ENCODE results near the gene ANTXR2.

Gene ANTXR2

DNA sequence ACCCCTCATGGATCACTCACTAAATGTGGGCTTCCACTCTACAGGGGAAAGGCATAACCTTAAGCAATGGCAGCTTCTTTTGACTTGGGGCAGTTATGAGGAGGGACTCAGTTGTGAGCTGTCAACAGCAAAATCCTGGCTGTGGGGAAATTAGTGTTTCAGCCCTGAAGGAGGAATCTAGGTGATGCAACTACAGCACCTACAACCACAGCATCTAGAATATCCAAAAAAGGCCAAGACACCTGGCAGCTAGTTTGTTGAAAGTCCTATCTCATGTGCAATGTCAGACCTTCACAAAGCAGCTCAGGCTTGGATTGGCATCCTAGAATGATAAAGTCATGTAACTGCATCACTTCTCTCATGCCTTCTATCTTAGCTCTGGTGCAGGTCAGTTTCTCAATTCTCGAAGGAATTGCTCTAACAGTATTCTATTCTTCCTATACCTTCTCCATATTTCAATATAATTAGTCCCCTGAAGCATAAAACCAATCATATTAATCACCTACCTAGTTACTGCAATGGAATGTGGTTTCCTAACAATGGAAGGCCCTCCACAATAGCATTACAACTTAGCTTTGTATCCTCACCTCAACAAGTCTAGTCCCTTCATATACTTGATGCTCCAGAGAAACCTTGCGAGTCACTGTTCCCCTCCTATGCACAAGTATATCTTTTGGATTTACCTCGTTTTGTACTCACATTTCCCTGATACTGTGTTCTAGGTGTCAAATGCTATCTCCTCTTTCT, 5.5 kb upstream of the ANTXR2 start:
- Histone ChIP-seq H3K9me3 (ENCODE audit: control insufficient read depth in 2 of 2, low read length in 2 of 2) (no peaks in the 10 kb centered on the region), H3K36me3 (ENCODE audit: control insufficient read depth in 2 of 2, insufficient read depth in 2 of 2, low read length in 2 of 2) (no peaks in the 10 kb centered on the region), H3K4me3 (ENCODE audit: low read length in 2 of 2) (no peak overlapping the region), H3K9ac (ENCODE audit: low read length in 2 of 2) (no peak overlapping the region), H3K27me3 (ENCODE audit: control insufficient read depth in 1 of 2, insufficient read depth in 2 of 2, low read length in 2 of 2) (no peaks in the 10 kb centered on the region), H3K4me1 (ENCODE audit: control insufficient read depth, insufficient read depth, low read length) (no peaks in the 10 kb centered on the region), H3K27ac (ENCODE audit: low read length) (no peak overlapping the region)

DNA sequence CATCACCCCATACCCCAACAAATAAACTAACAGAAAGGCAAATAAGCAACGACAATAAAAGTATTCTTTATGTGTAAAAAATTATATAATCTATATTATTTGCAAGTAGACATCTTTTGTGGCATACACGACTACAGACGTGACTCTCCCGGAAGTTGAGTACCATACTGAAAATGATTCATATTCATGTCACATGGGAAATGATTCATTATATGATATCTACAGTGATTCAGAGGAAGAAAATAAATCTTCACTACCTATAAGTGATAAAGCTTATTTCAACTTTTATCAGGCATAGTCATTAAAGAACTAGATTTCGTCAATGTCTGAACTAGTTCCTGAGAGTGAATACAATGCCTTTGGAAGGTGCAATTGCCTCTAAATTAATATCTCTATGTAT, 4.6 kb upstream of the ANTXR2 start:
- Histone ChIP-seq H3K9ac (ENCODE audit: low read length in 2 of 2) (no peak overlapping the region), H3K27me3 (ENCODE audit: control insufficient read depth in 1 of 2, insufficient read depth in 2 of 2, low read length in 2 of 2) (no peaks in the 10 kb centered on the region), H3K4me3 (ENCODE audit: low read length in 2 of 2) (no peak overlapping the region), H3K36me3 (ENCODE audit: control insufficient read depth in 2 of 2, insufficient read depth in 2 of 2, low read length in 2 of 2) (no peaks in the 10 kb centered on the region), H3K4me1 (ENCODE audit: control insufficient read depth, insufficient read depth, low read length) (no peaks in the 10 kb centered on the region), H3K9me3 (ENCODE audit: control insufficient read depth in 2 of 2, low read length in 2 of 2) (no peaks in the 10 kb centered on the region), H3K27ac (ENCODE audit: low read length) (no peak overlapping the region)

DNA sequence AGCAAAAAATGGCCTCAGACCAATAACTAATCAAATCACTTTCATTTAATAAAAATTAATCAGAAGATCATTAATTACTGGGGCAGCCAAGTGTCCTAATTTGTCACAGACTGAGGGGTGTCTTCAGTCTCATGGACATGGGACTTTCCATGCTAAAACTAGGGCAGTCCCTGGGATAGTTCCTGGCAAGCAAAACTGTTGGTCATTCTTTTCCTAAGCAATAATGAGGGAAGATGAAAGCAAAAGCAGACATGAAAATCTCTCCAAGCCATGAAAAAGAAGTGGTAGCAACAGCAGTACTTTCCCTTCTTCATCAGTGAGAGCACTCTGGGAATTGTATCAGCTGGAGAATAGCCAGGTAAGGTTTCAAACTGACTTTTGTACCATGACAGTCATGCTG, 3.7 kb upstream of the ANTXR2 start:
- Histone ChIP-seq H3K9me3 (ENCODE audit: control insufficient read depth in 2 of 2, low read length in 2 of 2) (no peaks in the 10 kb centered on the region), H3K36me3 (ENCODE audit: control insufficient read depth in 2 of 2, insufficient read depth in 2 of 2, low read length in 2 of 2) (no peaks in the 10 kb centered on the region), H3K27me3 (ENCODE audit: control insufficient read depth in 1 of 2, insufficient read depth in 2 of 2, low read length in 2 of 2) (no peaks in the 10 kb centered on the region), H3K4me3 (ENCODE audit: low read length in 2 of 2) (peak overlapping the region in 1 of 2 donors; percentile 4), H3K4me1 (ENCODE audit: control insufficient read depth, insufficient read depth, low read length) (no peaks in the 10 kb centered on the region), H3K9ac (ENCODE audit: low read length in 2 of 2) (no peak overlapping the region), H3K27ac (ENCODE audit: low read length) (no peak overlapping the region)

DNA sequence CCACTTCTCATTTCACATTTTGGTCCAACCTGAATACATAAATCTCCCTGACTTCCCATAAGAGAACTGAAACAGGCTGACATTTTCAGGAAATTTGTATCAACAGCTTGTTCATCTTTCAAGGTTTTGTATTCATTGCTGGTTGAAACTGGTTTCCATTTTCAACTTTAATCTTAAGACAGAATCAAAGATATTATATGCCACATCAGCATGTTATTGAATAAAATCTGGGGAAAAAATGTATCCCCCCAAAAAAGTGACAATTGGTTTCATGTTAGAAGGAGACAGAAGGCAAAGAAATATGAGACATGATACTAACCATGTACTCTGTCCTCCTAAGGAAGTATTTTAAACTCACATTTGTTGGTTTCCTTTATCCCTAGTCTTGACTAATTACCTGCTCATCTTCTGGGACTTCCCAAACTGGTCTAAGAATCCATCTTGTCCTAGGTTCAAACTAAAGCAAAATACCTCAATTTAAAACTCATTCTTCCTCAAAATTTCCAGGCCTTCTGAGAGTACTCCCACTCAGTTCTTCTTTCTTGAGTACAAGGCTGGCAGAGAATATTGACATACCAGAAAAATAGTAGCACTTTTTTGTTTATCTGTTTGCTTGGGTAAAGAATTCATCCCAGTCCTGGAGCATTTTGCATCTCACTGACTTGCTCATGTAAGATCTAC, 3.1 kb upstream of the ANTXR2 start:
- Histone ChIP-seq H3K27me3 (ENCODE audit: control insufficient read depth in 1 of 2, insufficient read depth in 2 of 2, low read length in 2 of 2) (no peaks in the 10 kb centered on the region), H3K27ac (ENCODE audit: low read length) (no peak overlapping the region), H3K9ac (ENCODE audit: low read length in 2 of 2) (no peak overlapping the region), H3K9me3 (ENCODE audit: control insufficient read depth in 2 of 2, low read length in 2 of 2) (no peaks in the 10 kb centered on the region), H3K36me3 (ENCODE audit: control insufficient read depth in 2 of 2, insufficient read depth in 2 of 2, low read length in 2 of 2) (no peaks in the 10 kb centered on the region), H3K4me3 (ENCODE audit: low read length in 2 of 2) (no peak overlapping the region), H3K4me1 (ENCODE audit: control insufficient read depth, insufficient read depth, low read length) (no peaks in the 10 kb centered on the region)

DNA sequence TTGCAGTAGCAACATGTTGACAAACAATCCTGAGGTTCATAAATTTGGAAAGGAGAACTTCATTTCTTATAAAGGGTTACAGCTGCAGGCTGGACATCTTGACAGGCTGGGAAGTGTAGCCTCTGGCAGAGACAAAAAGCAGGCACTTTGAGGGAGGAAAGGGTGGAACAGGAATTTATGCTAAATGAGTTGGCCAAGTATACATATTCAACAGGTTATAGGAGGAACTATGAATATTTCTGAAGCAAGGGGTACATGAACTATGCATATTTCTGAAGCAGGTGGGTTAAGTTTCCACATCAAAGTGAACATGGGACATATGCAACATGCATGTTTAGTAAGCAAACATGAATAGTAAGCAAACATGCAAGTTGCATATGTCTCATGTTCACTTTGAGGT, 1.6 kb upstream of the ANTXR2 start:
- Histone ChIP-seq H3K27ac (ENCODE audit: low read length) (no peak overlapping the region), H3K36me3 (ENCODE audit: control insufficient read depth in 2 of 2, insufficient read depth in 2 of 2, low read length in 2 of 2) (no peaks in the 10 kb centered on the region), H3K4me3 (ENCODE audit: low read length in 2 of 2) (no peak overlapping the region), H3K9ac (ENCODE audit: low read length in 2 of 2) (no peak overlapping the region), H3K27me3 (ENCODE audit: control insufficient read depth in 1 of 2, insufficient read depth in 2 of 2, low read length in 2 of 2) (no peaks in the 10 kb centered on the region), H3K9me3 (ENCODE audit: control insufficient read depth in 2 of 2, low read length in 2 of 2) (no peaks in the 10 kb centered on the region), H3K4me1 (ENCODE audit: control insufficient read depth, insufficient read depth, low read length) (no peaks in the 10 kb centered on the region)

DNA sequence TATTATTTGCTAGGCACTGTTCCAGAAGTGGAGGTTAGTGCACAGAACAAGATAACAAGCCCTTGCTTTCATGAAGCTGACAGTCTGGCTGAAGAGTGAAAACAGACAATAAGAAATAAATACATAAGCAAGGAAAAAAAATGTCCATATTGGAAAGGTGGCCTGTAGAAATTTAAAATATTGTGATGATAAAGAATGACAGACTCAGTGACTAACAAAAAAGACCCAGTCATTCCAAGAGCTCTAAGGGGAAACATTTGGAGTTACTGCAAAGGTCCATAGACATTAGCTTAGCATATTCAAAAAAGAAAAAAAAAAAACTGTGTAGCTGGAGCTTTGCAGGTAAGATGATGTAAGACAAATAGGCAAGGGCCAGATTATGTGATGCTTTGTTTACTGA, 1.0 kb upstream of the ANTXR2 start:
- Histone ChIP-seq H3K4me1 (ENCODE audit: control insufficient read depth, insufficient read depth, low read length) (no peaks in the 10 kb centered on the region), H3K9ac (ENCODE audit: low read length in 2 of 2) (no peak overlapping the region), H3K9me3 (ENCODE audit: control insufficient read depth in 2 of 2, low read length in 2 of 2) (no peaks in the 10 kb centered on the region), H3K27ac (ENCODE audit: low read length) (peak overlapping the region; percentile 89), H3K36me3 (ENCODE audit: control insufficient read depth in 2 of 2, insufficient read depth in 2 of 2, low read length in 2 of 2) (peaks cover 0 to 3% of the 10 kb centered on the region in 2 donors), H3K27me3 (ENCODE audit: control insufficient read depth in 1 of 2, insufficient read depth in 2 of 2, low read length in 2 of 2) (no peaks in the 10 kb centered on the region), H3K4me3 (ENCODE audit: low read length in 2 of 2) (no peak overlapping the region)

DNA sequence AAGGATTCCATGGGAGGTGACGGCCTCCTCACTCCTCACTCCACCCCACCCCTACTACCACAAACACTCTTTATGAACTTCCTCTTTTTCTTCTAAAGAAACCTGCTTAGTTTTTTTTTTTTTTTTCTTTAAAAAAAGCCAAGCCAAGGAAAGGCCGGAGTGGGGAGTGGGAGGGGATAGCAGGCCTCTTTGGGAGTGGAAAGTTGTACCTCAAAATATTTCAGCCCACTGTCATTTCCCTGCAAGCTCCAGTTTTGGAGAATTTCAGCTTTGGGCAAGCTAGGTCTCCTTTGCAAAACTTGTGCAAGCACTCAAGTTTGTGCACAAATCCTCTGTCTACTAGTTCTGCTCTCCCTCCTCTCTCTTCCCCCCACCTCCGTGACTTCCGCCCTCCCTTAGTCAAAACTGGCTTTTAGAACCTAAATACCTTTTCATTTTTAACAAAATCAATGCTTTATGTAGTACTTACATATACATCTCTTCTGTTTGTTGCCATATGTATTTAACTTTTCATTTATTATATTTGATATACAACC, 512 bp upstream of the ANTXR2 start:
- H3K9me3 ChIP-seq (ENCODE audit: control insufficient read depth in 2 of 2, low read length in 2 of 2): no peaks in the 10 kb centered on the region
- H3K27ac ChIP-seq (ENCODE audit: low read length): peak overlapping the region; percentile 89
- H3K4me1 ChIP-seq (ENCODE audit: control insufficient read depth, insufficient read depth, low read length): no peaks in the 10 kb centered on the region
- H3K9ac ChIP-seq (ENCODE audit: low read length in 2 of 2): peak overlapping the region in 1 of 2 donors; percentile 78
- H3K36me3 ChIP-seq (ENCODE audit: control insufficient read depth in 2 of 2, insufficient read depth in 2 of 2, low read length in 2 of 2): peaks cover 0 to 6% of the 10 kb centered on the region in 2 donors
- peak overlapping the region; percentile 90 for H3K4me3 ChIP-seq (ENCODE audit: low read length in 2 of 2)
- H3K27me3 ChIP-seq (ENCODE audit: control insufficient read depth in 1 of 2, insufficient read depth in 2 of 2, low read length in 2 of 2): no peaks in the 10 kb centered on the region

DNA sequence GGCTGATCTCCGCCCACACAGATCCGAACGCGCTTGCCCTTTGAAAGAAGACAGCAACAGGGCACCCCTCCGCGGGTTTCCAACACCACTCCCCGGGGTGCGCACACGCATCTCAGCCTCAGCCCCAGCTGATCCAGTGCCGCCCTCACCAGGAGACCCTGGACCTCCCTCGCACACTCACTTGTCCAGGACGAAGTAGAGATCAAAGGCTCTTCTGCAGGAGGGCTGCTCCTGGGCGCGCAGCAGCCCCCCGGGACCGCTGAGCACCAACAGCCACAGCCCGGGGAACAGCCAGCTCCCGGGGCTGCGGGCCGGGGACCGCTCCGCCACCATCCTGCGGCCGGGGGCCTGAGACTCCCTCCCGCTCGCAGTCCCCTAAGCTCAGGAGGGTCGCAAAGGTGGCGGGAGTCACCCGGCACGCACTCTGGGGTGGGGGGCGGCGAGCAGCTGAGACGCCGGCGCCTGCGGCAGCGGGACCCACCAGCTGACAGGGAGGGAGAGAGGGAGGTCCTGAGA, 743 bp downstream of the ANTXR2 start:
- H3K9me3 ChIP-seq (ENCODE audit: control insufficient read depth in 2 of 2, low read length in 2 of 2): no peaks in the 10 kb centered on the region
- peak overlapping the region; percentile 78 to 86 for H3K9ac ChIP-seq (ENCODE audit: low read length in 2 of 2)
- H3K36me3 ChIP-seq (ENCODE audit: control insufficient read depth in 2 of 2, insufficient read depth in 2 of 2, low read length in 2 of 2): peaks cover 4 to 13% of the 10 kb centered on the region in 2 donors
- peak overlapping the region; percentile 89 for H3K27ac ChIP-seq (ENCODE audit: low read length)
- no peaks in the 10 kb centered on the region for H3K4me1 ChIP-seq (ENCODE audit: control insufficient read depth, insufficient read depth, low read length)
- peak overlapping the region; percentile 90 for H3K4me3 ChIP-seq (ENCODE audit: low read length in 2 of 2)
- H3K27me3 ChIP-seq (ENCODE audit: control insufficient read depth in 1 of 2, insufficient read depth in 2 of 2, low read length in 2 of 2): no peaks in the 10 kb centered on the region

DNA sequence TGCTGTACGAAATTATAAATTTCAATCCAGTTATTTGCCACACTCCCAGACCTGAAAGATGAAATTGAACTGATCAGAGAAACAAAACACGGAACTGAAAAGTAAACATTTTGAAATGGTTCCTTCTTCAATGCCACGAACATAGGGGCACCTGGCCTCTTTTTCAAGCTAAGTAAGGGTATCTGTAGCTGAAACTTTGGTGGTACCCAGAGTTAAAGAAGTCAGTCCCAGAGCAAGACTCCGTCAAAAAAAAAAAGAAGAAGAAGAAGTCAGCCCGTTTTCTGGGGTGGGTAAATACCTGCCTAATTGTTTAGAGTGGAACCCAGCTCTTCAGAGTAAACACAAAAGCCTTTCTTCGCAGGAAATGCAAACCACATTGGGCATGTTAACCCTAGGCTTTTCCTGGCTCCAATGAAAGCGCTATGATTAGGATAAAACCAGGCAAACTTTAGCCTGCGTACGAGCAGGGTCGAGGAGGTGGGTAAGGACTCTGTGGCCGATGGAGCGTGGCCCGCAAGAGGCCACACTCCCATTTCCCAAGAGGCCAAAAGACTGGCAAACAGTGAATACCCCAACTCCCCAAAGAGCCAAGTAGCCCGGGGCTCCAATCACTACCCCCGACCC, 1.3 kb downstream of the ANTXR2 start:
- H3K9me3 ChIP-seq (ENCODE audit: control insufficient read depth in 2 of 2, low read length in 2 of 2): no peaks in the 10 kb centered on the region
- H3K4me1 ChIP-seq (ENCODE audit: control insufficient read depth, insufficient read depth, low read length): peaks cover under 1% of the 10 kb centered on the region
- peak overlapping the region; percentile 78 to 86 for H3K9ac ChIP-seq (ENCODE audit: low read length in 2 of 2)

DNA sequence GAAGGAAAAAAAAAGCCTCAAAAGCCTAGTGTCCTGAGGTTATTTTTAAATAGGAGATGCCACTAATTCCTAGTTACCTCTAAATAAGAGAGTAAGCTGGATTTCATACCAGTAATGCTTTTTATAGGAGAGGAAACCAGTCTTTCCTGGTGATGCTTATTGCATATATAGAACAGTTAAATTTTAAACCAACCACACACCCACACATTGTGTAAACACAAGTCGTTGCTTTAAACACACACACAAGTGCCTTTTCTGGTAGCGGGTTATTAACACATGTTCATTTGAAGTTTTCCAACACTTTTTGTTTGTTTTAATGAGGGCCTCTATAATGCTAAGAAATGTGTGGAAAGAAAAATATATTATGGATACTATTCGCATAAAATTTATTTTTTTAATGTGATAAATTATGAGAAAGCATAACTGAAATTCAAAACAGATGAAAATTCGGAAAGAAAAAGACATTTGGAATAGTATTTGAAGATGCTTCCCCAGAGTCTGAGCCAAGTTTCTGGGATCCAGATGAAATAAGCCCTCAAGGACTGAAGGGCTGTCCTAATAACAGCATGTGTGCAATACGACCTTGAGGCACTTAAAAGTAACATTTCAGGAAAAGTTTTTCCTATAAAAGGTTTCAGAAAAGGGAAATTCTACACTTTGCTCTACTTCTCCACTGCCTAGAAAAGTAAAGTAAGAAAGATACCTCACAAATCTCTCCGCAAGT, 2.0 kb downstream of the ANTXR2 start:
- H3K4me3 ChIP-seq (ENCODE audit: low read length in 2 of 2): peak overlapping the region; percentile 90
- no peaks in the 10 kb centered on the region for H3K27me3 ChIP-seq (ENCODE audit: control insufficient read depth in 1 of 2, insufficient read depth in 2 of 2, low read length in 2 of 2)
- H3K27ac ChIP-seq (ENCODE audit: low read length): peak overlapping the region; percentile 89
- peaks cover 3% of the 10 kb centered on the region for H3K4me1 ChIP-seq (ENCODE audit: control insufficient read depth, insufficient read depth, low read length)
- H3K36me3 ChIP-seq (ENCODE audit: control insufficient read depth in 2 of 2, insufficient read depth in 2 of 2, low read length in 2 of 2): peaks cover 8 to 19% of the 10 kb centered on the region in 2 donors
- no peaks in the 10 kb centered on the region for H3K9me3 ChIP-seq (ENCODE audit: control insufficient read depth in 2 of 2, low read length in 2 of 2)
- peak overlapping the region; percentile 78 to 86 for H3K9ac ChIP-seq (ENCODE audit: low read length in 2 of 2)

More for the DNA sequence above, 1.3 kb downstream of the ANTXR2 start:
- Histone ChIP-seq H3K27ac (ENCODE audit: low read length) (peak overlapping the region; percentile 89), H3K27me3 (ENCODE audit: control insufficient read depth in 1 of 2, insufficient read depth in 2 of 2, low read length in 2 of 2) (no peaks in the 10 kb centered on the region), H3K4me3 (ENCODE audit: low read length in 2 of 2) (peak overlapping the region; percentile 90), H3K36me3 (ENCODE audit: control insufficient read depth in 2 of 2, insufficient read depth in 2 of 2, low read length in 2 of 2) (peaks cover 7 to 17% of the 10 kb centered on the region in 2 donors)

All from stomach smooth muscle (tissue), 2 donors.